ENCODE measurements around the gene KCNIP4. TPM values are rescaled to one million over a fixed set of nuclear protein-coding genes. Genes with fewer than 3 reads are reported as not detected.

KCNIP4 gene
- total and polyA plus RNA-seq, 2 of the 8 experiments (the other 6 are each of a cell fraction or from before 2014, with no cell fraction given) = 0.06 TPM; not detected in 1

GRCh38 chr4:21815651-21816377, 132.8 kb downstream of the KCNIP4 start (continued):
- TF ChIP-seq CHD7 (IDR thresholded peaks at IDR 0.05; ENCODE audit: insufficient replicate concordance, low read length) (no peak), NANOG (IDR thresholded peaks at IDR 0.05; ENCODE audit: insufficient read depth, low read depth, low read length, poor library complexity, severe bottlenecking) (no peak), NRF1 (IDR thresholded peaks at IDR 0.05; ENCODE audit: low read depth, low read length) (no peak), CTBP2 (IDR thresholded peaks at IDR 0.05; ENCODE audit: borderline replicate concordance, insufficient read depth, insufficient read length, low read length) (no peak)
- TF ChIP-seq, protein P1, sequence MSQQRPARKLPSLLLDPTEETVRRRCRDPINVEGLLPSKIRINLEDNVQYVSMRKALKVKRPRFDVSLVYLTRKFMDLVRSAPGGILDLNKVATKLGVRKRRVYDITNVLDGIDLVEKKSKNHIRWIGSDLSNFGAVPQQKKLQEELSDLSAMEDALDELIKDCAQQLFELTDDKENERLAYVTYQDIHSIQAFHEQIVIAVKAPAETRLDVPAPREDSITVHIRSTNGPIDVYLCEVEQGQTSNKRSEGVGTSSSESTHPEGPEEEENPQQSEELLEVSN (IDR thresholded peaks at IDR 0.05) = no peak

All from H1 (cell line).